ENCODE data around the gene RXRA.

RXRA gene

DNA sequence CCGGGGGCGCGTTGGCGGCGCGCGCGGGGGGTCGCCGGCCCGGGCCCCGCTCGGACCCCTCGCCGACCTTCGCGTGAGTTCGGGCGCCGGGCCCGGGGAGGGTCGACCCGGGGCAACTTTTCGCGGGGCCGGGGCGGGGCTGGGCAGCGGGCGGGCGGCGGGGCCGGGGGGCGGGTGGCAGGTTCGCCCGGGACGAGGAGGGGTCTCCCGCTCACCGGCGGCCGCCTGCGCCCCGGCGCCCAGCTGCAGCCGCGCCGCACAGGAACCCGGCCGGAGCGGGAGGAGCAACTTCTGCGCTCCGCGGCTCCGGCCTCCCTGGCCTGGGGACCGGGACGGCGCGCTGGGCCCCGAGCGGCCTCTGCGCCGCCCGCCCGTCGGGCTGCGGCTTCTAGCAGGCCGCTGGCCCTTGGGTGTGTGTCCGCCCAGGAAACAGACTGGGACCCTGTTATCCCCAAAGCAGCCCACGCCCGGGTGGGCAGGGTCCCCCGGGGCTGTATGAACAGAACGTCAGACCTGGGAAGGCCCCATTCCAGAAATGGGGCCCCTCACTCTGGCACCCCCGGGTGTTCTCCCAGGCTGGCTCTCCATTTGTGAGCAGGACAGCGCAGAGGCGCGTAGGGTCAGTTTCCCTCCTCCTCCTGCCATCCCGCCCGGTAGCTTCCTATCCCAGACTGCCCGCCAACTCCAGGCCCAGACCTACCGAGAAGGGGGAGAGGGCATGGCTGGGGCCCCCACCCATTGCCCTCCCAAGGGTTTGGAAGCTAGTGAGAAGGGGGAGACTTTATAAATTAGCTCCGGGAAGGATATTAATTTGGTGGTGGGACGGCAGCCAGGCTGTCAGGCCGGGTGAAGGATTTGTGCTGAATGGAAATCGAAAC, 708 bp downstream of the RXRA start:
- no peak for DNase-seq

DNA sequence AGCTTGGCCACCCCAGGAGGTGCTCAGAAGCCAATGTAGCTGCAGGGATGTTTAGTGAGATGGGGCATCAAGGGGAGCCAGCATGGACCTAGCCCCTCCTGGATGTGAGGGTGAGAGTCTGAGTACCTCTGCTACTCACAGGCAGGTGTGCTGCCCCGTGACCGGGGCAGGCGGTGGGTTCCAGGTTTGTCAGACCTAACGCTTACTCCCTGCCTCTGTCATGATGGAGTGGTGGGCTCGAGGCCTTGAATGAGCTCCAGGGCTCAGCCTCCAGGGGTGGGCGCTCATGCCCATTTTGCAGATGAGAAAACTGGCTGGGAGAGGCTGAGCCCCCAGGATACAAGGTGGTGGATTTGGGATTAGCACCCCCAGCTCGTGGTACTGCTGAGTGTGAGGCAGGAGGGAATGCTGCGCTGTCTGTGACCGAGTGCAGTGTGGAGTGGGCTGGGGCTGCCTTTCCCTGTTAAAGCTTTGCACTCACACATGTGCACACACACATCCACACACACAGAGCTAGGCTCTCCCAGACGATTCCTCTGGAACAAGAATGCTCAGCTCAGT, 1.5 kb downstream of the RXRA start:
- no peak for DNase-seq

DNA sequence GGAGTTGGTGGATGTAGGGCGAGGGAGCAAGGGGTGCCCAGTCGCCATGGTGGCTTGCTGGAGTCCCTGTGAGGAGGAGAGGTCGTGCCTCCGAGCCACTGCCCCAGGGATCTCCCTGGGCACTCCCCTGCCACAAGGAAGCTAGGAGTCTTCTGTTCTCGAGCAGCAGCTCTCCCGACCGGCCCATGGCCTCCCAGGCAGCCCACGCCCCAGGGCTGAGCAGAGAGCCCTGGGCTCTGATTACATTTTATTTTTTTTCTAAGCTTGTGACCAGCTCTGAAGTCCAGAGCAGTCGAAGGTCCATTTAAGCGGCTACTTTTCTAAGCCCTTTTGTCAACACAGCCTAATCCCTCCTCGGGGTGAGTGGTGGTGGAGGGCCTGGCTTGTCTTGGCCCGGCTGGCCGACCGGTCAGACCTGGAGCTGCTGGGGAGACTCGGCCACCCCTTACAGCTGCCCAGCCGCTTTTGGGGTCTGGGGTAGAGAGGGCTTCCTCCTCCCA, 2.1 kb downstream of the RXRA start:
- DNase-seq: no peak

DNA sequence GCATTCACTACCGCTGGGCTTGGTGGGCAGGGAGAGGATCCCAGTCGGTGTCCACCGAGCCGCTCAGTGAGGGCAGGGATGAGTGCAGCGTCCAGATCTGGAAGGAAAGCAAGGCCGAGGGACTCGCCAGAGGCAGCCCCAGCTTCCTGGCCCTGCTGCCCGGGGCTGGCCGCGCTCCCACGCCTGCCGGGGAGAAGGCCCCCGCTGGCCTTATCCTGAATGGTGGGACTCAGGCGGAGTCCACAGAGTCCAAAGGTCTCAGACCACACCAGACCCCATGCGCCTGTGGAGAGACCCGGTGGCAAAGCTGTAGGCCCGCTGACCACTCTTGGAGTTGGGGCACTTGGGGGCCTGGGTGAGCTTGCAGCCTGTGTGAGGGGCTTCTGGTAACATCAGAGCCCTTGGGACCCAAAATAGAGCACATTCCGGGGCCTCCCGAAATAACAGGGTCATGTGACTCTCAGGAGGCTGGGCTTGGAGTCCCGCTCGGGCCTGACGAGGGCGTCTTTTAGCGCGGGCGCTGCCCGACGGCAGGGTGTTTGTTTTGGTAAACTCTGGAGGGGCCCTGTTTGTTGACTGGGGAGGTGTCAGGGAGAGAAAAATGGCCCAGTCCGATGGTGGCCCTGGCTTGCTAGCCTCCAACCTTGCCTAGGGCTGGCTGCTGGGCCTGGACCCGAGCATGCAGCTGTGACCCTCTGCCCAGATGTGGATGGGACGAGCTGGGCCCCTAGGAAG, 2.8 kb downstream of the RXRA start:
- DNase-seq: no peak

DNA sequence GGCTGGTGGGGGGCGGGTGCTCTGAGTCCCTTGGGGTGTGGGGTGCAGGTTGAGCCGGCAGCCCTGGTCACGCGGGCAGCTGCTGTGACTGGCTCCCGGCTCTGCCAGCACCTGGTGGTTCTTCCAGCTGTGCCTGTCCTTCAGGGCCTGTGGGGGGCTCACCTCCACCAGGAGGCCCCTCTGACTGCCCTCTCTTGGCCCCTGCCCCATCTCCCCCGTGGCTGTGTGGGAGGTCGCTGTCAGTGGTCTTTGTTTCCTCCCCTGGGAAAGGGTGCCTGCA, 3.3 kb downstream of the RXRA start:
- DNase-seq: no peak

DNA sequence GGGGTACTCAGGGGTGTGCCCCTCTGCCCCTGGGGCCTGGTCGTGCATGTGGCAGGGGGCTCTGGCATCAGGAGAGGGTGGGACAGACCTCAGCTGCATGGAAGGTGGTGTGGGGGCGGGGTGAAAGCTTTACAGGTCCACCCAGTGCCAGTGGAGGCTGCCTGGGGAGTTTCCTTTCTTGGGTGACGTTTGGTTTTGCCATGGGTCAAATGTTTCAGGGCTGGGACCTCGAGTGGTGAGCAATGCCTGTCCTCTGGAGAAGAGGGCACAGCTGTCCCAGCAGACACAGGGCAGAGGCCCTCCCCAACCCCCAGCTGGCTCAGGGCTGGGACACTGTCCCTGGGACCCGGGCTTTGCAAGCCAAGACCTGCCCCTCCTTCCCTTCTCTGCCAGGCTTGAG, 3.6 kb downstream of the RXRA start:
- no peak for DNase-seq

DNA sequence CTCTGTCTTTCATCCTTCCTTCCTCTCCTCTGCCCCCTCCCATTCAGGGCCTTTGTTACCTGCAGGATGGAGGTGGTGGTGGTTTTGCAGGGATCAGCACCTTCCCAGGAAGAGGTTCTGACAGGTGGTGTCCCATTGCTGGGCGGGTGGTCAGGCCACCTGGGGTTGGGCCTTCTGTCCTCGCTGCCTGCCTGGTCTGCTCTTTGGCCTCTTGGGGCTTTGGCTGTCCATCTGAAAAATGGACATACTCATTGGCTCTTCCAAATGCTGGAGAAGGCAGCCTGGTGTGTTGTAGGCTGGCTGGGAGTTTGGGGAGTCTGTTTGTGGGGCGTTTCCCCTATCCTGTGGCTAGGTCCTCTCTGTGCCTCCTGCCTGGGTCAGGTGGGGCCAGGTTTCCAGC, 4.3 kb downstream of the RXRA start:
- no peak for DNase-seq

DNA sequence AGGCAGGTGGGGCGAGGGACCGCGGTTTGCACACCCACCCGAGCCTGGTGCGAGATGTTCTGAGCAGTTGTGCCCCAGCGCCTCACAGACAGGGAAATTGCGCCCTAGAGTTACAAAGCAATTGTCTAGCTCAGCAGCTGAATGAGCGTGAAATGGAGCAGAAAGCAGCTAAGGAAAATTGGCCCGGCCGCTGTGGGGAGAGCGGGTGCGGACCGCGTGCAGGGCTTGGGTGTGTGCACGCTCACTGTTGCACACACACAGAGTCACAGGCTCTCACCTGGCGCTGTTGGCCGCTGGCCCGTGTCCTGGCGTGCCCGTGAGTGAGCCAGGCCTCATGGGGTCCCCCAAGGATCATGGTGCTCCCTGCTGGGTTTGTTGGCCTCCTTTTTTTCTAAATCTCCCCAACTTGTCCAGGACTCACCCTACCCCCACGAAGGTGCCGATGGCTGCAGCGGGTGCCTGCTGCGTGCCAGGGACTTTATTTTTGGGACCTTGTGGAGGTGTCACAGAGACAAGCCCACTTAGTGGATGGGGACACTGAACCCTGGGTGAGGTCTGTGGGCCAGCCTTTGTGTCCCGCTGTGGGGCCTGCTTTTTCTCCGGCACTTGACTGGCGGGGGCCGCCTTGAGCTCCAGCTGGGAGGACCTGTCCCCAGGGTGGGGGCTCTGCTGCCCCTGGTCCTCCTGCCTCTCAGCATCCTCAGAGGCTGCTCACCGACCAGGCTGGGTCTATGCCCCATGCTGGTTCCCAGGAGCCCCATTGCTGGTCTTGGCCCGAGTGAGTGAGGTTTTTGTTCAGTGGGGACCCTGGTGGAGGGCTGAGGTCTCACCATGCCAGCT, 5.2 kb downstream of the RXRA start:
- DNase-seq: no peak

DNA sequence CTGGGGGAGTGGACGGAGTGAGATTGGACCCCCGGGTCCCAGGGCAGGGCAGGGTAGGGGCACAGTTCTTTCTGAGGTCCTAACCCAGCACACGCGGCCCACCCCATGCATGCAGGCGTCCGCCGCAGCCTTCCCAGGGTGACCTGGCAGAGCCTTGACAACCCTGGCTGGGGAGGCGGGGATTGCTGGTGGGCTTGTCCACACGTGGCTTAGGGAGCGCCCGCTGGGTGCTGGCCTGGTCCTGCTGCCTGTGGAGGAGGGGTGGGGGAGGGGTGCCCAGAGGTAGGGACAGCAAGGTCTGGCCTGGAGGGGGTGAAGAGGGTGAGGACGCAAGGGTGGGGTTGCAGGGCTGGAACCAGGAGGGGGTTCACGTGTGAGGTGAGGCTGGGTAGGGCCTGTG, 6.0 kb downstream of the RXRA start:
- DNase-seq: no peak

DNA sequence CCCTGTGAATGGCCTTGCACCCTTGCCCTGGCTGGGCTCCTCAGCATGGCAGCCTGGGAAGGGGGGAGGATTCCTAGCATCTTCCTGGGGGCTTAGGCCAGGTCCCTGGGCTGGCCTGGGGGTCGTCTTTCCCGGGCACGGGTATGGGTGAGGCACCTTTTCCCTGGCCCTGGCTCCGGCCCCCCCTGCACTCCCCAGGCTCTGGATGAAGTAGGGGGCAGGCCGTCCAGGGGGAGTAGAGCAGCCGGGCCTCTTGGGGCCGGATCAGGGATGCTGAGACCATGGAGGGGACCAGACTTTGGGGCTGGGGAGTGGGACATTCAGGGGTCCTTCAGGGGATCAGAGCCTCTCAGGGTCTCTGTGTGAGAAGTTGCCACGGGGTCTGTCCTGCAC, 6.6 kb downstream of the RXRA start:
- DNase-seq: no peak

DNA sequence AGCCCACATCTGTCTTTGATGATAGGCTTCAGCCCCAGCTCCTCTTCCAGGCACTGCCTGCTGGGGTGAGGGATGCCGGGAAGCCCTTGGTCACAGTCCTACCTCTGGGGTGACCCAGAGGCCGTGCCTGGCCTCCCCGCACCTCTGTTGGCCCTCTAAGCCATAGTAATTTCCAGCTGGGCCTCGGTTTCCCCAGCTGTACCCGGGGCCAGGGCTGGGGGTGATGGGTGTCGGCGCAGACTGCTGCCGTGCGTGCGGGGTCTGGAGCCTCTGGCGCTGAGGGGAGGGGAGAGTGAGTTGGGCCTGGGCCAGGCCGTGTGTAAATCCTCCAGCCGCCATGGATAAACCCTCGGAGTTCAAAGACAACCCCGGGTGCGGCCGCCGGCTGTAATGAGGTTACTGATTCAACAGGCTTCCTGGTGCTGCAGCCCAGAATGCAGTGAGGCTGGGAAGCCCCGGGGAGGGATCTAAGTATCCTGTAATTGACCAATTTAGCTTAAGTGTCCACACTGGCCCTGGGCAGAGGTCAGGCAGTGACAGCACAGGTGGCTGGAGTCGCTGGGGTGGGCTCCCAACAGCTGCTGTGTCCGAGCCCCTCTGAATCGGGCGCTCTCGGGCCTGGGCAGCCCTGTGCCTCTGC, 7.1 kb downstream of the RXRA start:
- no peak for DNase-seq

DNA sequence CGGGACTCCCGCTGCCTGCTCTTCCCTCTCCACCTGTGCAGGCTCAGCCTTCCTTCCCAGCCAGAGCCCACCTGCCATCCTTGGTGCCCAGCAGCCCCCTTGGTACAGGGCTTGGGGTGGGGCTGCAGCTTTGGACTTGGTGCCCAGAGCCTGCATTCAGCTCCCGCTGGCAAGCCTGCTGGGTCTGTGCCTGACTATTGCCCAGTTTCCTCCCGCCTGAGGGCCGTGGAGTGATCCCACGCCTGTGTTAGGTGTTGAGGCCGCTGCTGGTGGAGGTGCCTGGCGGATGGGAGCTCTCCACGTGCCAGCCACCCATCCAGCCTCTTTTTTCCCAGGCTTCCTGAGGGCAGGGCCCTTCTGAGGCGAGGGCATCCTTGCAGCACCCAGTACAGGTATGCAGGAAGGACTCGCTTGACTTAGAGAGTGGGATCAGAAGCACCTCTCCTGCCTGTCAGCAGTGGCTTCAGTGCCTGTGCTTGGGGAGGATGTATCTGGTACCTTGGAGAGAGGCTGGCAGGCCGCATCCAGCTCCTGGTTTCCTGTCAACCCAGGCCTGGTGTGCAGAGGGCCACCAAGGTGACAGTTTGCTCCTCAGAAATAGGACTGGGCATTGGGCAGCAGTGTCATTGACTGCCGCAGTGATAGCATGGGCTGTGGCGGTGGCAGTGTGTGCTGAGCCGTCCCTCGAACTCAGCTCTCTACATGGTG, 7.8 kb downstream of the RXRA start:
- no peak for DNase-seq

DNA sequence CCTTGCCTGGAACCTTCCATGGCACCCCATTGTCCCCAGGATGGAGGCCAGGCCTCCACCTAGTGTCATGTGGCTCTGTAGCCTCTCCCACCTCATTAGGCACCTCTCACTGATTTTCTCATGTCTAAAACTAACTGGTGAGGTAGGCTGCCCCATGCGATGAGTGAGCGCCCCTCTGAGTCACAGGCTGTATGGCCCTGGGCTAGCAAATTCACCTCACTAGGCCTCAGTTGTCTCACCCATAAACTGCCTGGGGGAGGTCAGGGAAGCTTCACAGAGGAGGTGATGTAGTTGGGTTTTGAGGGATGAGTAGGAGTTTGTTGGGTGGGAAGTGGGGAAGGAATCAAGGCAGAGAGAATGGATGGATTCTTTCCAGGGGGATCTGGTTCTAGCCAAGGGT, 8.8 kb downstream of the RXRA start:
- no peak for DNase-seq

DNA sequence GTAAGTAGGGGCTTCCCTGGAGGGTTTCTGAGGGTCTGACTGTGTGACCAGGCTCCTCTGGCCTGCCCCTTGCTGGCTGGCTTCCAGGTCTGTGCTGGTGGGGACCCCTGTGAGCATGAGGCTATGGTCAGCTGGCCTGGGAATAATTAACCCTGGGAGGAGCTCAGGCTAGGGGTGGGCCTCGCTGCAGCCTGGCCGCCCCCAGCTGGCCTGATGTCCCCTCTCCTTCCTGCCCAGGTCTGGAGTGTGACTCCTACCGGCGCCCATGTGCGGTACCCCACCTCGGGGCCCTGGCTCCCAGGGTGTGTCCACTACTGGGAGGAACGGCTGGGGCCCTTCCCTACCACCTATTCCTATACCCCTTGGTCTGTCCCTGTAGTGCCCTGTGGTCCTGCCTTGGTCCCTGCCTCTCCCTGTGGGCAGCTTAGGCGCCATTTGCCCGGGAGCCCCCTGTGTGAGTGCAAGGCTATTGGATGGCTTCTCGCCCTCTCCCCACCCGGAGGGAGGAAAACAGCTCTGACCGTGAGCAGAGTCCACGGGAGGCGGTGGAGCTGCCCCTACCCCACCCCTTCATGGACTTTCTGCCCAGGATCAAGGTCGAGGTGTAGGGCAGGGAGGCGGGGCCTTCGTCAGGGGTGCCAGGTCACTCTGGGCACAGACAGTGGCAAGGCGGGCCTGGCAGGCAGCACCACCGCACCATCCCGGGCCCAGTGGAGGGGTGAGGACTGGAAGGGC, 9.4 kb downstream of the RXRA start:
- DNase-seq: no peak

DNA sequence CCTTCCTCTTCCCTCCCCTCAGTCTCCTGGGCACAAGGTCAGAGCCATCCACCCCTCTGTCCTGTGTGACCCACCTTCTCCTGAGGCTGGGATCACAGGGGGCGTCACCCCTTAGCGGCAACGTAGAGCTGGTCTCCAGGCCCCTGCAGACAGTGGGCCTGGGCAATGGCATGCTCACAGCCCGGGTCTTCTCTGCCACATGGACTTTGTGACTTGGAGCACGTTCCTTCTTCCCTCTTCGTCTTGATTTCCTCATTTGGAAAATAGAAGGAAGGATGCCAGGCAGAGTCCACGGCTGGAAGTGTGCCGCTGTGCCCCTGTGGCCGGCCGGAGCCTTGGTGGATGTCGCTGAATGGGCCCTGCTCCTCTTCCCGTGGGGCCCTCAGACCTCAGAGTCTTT, 10.0 kb downstream of the RXRA start:
- no peak for DNase-seq

DNA sequence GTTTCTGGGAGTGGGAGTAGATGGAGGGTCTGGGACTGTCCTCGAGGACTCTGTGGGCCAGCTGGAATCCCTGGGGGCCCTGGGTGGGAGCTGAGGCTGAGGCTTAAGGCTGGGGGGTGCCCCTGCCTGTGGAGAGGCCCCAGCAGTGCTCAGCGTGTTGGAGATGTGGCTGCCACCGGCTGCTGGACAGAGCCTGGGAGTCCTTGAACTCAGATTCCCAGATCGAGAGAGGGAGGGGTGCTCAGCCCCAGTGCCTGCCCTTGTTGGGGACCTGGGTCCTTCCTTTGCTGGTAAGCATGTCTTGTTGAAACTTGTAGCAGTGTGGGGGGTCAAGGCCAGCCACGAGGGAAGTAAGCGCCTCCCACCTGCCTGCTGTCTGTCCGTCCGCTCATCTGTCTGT, 10.7 kb downstream of the RXRA start:
- no peak for DNase-seq

DNA sequence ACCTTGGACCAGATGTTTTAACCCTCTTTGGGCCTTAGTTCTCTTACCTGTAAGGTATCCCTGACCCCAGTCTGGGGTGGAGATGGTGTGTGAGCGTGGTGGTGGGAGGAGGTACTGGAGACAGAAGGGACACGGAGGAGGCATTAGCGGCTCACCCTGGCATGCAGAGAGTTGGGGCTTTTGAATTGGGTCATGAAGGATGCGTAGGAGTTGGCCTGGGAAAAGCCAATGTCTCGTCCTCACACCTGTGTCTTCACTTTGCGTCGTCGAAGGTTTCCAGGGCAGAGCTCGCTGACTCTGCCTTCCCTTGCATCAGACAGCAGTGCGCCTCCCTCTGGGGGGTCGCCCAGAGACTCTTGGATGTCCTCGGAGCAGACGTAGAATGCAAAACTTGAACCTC, 11.2 kb downstream of the RXRA start:
- DNase-seq: no peak

DNA sequence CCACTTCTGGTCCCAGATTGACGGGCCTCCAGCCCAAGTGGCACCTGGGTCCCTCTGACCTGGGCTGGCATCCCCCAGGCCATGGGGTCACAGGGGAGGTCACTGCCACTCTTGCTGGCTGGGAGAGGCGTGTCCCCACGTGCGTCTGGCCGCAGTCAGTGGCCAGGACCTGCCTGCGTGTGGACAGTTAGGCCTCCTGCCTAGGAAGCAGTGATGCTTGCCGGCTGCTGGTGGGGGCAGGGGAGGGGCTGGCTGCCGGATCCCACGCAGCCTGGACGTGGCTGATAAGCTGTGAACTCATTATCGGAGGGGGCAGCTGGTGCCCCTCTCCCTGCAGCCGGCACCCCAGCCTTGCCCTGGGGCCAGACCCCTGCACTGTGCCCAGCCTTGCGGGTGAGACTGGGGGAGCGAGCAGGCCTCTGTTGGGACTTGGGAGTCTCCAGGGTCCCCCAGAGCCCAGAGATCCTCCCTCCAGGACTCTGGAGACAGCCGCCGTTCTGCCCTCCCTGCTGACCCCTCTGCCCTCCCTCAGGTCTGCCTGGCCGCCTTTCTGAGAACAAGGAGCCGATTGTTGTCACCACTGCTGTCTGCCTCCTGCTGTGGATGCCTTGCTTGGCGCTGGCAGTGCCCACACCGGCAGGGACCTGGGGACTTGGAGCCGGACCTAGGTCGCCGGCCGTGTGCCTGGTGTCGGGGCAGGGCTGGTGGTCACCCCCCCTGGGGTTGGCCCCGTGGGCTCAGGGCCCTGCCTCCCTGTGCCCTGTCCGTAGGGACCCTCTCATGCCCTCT, 12.3 kb downstream of the RXRA start:
- no peak for DNase-seq

DNA sequence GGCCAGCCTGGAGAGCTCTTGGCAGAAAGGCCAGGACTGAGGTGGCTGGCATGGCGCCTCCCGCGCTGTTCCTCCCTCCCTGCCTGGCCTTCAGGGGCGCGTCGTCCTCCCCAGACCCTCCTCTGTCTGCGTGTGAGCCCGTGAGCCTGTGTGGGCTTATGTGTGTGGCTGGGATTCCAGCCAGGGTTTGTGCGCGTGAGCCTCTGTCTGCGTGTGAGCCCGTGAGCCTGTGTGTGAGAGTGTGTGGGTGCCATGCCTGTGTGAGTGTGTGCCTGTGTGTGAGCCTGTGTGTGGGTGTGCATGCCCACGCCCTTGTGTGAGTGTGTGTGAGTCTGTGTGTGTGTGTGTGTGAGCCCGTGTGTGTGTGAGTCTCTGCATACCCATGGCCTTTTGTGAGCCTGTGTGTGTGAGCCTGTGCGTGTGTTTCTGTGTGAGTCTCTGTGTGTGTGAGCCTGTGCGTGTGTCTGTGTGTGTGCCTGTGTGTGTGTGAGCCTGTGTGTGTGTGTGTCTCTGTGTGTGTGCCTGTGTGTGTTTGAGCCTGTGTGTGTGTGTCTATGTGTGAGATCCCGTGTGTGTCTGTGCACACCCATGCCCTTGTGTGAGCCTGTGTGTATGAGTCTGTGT, 13.0 kb downstream of the RXRA start:
- no peak for DNase-seq
